Chondrocyte (in vitro differentiated cells): Measurements from ENCODE around the gene PLEKHN1. TPM values are rescaled to one million over a fixed set of nuclear protein-coding genes. Genes with fewer than 3 reads are reported as not detected.

Experiments used
- DNase-seq: peaks from one replicate; pipeline ENCODE4 v3.0.0; 2021; ENCODE audit warnings: mixed read lengths, low spot score
- H3K27ac Mint-ChIP-seq: one replicate; pipeline ENCODE4 v1.8.0; 2021; ENCODE audit warnings: mild to moderate bottlenecking, moderate library complexity, mixed read lengths; ENCODE audit not compliant: unreplicated experiment
- H3K27me3 Mint-ChIP-seq: 2 replicates; pipeline ENCODE4 v1.8.0; 2021; ENCODE audit warnings: low read depth, mixed read lengths
- H3K36me3 Mint-ChIP-seq: 2 replicates; pipeline ENCODE4 v1.8.0; 2021; ENCODE audit warnings: low read depth, mixed read lengths
- H3K4me1 Mint-ChIP-seq: 2 replicates; pipeline ENCODE4 v1.8.0; 2021; ENCODE audit warnings: low read depth, mild to moderate bottlenecking, mixed read lengths
- H3K4me3 Mint-ChIP-seq: one replicate; pipeline ENCODE4 v1.8.0; 2021; ENCODE audit warnings: mild to moderate bottlenecking, moderate library complexity, mixed read lengths; ENCODE audit not compliant: unreplicated experiment
- H3K9me3 Mint-ChIP-seq: 2 replicates; pipeline ENCODE4 v1.8.0; 2021; ENCODE audit warnings: low read depth, mixed read lengths
- total RNA-seq: library from RNA; stranded (reverse); gene quantifications from 3 replicates; pipeline ENCODE4 v1.2.1, GENCODE V29; 2021
- TF ChIP-seq, protein P1 (sequence below): fragments of 200-600 bp; sonication (generic); IDR thresholded peaks from 2 replicates; pipeline ENCODE4 v1.5.0; 2021; ENCODE audit warnings: antibody characterized with exemption, mild to moderate bottlenecking, moderate library complexity

The PLEKHN1 gene
- total RNA-seq, 1 donor from 2014 or later = 0.17 TPM

DNA sequence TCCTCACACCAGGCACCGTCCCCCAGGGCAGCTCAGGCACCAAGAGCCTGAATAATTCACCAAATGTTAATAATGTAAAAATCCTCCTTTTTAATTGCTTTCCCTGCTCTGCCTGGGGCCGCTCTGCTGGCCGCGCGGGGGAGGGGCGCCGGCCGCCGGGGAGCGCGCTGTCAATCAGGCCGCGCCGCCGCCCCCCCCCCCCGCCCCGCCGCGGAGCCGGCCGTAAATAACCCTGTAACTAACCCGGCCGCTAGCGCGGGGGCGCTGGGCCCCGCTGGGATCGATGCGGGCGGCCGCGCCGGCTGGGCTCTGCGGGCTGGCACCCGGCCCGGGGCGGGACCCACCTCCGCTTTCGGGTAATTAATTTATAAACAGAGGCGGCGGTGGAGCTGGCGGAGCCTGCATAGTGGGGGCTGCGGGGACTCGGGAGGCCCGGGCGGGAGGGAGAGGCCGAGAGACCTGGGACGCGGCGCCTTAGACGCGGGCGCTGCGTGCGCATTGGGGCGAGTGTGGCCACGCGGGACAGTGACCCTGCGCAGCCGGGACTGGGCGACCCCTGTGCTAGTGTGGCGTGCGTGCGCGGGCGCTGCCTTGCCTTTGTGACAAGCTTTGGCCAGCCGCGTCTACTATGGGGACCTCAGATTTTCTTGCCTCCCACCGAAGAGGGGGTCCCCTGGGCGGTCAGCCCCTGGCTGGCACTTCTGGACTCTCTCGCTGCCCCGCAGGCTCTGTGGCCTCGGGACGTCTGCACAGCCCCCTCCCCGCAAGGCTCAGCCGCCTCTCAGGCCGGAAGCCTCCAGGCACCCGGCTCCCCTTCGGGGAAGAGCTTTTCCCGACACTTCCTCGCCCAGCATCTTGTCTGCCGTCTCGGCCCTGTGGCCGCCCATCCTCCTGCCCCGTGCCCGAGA is 25.9 kb upstream of the PLEKHN1 start:
- no peaks in the 10 kb centered on the region for H3K9me3 Mint-ChIP-seq
- DNase-seq = no peak
- peak overlapping the region; percentile 40 for H3K4me3 Mint-ChIP-seq
- TF ChIP-seq, protein P1, sequence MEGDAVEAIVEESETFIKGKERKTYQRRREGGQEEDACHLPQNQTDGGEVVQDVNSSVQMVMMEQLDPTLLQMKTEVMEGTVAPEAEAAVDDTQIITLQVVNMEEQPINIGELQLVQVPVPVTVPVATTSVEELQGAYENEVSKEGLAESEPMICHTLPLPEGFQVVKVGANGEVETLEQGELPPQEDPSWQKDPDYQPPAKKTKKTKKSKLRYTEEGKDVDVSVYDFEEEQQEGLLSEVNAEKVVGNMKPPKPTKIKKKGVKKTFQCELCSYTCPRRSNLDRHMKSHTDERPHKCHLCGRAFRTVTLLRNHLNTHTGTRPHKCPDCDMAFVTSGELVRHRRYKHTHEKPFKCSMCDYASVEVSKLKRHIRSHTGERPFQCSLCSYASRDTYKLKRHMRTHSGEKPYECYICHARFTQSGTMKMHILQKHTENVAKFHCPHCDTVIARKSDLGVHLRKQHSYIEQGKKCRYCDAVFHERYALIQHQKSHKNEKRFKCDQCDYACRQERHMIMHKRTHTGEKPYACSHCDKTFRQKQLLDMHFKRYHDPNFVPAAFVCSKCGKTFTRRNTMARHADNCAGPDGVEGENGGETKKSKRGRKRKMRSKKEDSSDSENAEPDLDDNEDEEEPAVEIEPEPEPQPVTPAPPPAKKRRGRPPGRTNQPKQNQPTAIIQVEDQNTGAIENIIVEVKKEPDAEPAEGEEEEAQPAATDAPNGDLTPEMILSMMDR = peak; percentile 51
- H3K36me3 Mint-ChIP-seq = peaks cover 2% of the 10 kb centered on the region
- H3K27ac Mint-ChIP-seq = peak overlapping the region; percentile 17
- H3K27me3 Mint-ChIP-seq = no peaks in the 10 kb centered on the region
- H3K4me1 Mint-ChIP-seq = peaks cover 35% of the 10 kb centered on the region

DNA sequence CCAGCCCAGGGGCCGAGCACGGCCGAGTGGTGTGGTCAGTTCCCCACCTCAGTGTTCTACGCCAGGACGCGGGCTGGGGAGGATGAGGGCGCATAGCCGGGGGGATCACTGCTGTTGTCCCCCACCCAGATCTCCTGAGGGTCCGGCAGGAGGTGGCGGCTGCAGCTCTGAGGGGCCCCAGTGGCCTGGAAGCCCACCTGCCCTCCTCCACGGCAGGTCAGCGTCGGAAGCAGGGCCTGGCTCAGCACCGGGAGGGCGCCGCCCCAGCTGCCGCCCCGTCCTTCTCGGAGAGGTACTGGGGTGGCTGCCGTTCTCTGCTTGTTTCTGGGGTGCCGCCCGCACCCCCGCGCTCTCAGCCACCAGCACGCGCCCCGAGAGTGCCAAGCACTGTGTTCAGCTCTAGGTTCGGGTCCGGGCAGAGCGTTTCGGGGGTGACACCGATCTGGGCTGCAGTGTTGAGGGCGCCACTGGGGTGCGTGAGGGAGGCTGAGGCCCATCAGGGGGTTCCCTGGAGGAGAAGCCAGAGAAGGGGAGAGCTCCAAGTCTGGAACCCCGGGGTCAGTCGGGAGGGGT is 25.2 kb upstream of the PLEKHN1 start:
- Mint-ChIP-seq H3K27ac (peak overlapping the region; percentile 17), H3K4me3 (peak overlapping the region; percentile 50), H3K9me3 (no peaks in the 10 kb centered on the region), H3K36me3 (peaks cover 2% of the 10 kb centered on the region), H3K27me3 (no peaks in the 10 kb centered on the region), H3K4me1 (peaks cover 31% of the 10 kb centered on the region)
- TF ChIP-seq, protein P1 = no peak
- no peak for DNase-seq

DNA sequence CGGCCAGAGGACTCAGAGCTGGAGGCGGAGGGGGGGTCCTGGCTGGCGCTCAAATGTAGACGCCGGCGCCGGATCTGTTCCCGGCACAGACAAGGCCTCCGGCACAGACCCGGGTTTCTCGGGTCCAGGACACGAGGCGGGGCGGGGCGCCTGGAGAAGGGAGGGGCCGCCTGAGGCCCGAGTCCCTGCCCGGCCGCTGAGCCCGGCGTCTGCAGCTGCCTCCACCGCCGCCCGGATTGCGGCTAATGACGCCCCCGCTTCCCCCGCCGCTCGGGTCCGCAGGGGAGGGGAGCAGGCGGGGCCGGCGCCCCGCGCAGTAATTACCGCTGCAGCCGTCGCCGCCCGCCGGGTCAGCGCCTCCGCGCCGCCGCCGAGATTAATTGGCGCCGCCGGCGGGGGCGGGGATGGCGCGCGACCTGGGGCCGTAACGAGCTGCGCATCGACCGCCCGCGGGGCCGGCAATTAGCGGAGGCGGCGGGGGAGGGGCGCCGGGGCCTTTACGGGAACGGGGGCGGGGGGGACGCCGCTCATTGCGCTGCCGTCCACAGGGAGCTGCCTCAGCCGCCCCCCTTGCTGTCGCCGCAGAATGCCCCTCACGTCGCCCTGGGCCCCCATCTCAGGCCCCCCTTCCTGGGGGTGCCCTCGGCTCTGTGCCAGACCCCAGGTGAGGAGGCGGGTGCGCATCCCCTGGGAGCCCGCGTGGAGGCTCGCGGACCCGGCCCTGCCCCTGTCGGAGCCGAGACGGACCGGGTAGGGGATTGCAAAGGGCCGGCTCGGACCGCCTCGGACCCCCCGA is 24.5 kb upstream of the PLEKHN1 start:
- TF ChIP-seq, protein P1 = no peak
- Mint-ChIP-seq H3K27me3 (no peaks in the 10 kb centered on the region), H3K27ac (no peak overlapping the region), H3K9me3 (no peaks in the 10 kb centered on the region), H3K36me3 (peaks cover 2% of the 10 kb centered on the region), H3K4me1 (peaks cover 31% of the 10 kb centered on the region), H3K4me3 (peak overlapping the region; percentile 50)
- no peak for DNase-seq

DNA sequence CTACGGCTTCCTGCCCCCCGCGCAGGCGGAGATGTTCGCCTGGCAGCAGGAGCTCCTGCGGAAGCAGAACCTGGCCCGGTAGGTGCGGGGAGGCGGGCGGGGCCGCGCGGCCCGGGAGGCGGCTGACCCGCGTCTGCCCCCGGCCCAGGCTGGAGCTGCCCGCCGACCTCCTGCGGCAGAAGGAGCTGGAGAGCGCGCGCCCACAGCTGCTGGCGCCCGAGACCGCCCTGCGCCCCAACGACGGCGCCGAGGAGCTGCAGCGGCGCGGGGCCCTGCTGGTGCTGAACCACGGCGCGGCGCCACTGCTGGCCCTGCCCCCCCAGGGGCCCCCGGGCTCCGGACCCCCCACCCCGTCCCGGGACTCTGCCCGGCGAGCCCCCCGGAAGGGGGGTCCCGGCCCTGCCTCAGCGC is 23.9 kb upstream of the PLEKHN1 start:
- TF ChIP-seq, protein P1 = no peak
- Mint-ChIP-seq H3K27me3 (no peaks in the 10 kb centered on the region), H3K4me3 (no peak overlapping the region), H3K27ac (no peak overlapping the region), H3K9me3 (no peaks in the 10 kb centered on the region), H3K4me1 (peaks cover 31% of the 10 kb centered on the region), H3K36me3 (peaks cover 5% of the 10 kb centered on the region)
- no peak for DNase-seq
